HL-60 (cell line): ENCODE measurements around the gene NKX2-3.

Experiments
- GABPA ChIP-seq: IDR thresholded peaks from 2 replicates; pipeline ENCODE4 v1.6.1; 2012; ENCODE audit warnings: low read depth
- POLR2AphosphoS5 ChIP-seq: IDR thresholded peaks from 2 replicates; pipeline ENCODE4 v1.6.1; 2012; ENCODE audit warnings: low read depth
- REST ChIP-seq: IDR thresholded peaks from 2 replicates; pipeline ENCODE4 v1.6.1; 2012; ENCODE audit warnings: low read depth; ENCODE audit not compliant: insufficient replicate concordance
- SPI1 ChIP-seq: IDR thresholded peaks from 2 replicates; pipeline ENCODE4 v1.6.1; 2012; ENCODE audit warnings: low read depth, mild to moderate bottlenecking, borderline replicate concordance
- TF ChIP-seq, protein P1 (sequence below): IDR thresholded peaks from one replicate; pipeline ENCODE4 v1.5.1; 2011; ENCODE audit warnings: low read length, control low read depth, inconsistent platforms; ENCODE audit not compliant: insufficient read depth

DNA sequence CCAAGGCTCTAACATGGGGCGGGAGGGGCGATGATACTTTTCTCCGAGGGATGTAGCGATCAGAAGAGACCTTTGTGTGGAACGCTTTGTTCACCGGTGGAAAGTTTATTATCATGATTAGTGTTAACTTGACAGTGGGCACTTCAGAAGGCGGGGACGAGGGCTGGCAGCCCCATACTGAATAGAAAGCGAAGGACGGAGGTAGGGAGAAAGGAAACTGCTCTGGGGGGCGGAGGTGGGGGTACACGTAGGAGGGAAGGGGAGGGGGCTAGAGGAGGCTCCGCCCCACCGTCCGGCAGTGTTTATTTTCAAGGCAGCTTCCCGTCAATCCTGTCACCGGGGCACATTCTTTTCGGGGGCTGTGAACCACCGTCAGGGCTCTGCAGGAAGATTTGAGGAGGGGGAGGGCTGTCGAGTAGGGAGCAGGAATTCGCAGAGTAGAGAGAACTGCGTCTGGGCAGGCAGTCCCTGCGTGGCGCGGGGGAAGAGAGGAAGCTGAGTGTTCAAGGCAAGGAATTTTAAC, 9.4 kb upstream of the NKX2-3 start:
- TF ChIP-seq, protein P1, sequence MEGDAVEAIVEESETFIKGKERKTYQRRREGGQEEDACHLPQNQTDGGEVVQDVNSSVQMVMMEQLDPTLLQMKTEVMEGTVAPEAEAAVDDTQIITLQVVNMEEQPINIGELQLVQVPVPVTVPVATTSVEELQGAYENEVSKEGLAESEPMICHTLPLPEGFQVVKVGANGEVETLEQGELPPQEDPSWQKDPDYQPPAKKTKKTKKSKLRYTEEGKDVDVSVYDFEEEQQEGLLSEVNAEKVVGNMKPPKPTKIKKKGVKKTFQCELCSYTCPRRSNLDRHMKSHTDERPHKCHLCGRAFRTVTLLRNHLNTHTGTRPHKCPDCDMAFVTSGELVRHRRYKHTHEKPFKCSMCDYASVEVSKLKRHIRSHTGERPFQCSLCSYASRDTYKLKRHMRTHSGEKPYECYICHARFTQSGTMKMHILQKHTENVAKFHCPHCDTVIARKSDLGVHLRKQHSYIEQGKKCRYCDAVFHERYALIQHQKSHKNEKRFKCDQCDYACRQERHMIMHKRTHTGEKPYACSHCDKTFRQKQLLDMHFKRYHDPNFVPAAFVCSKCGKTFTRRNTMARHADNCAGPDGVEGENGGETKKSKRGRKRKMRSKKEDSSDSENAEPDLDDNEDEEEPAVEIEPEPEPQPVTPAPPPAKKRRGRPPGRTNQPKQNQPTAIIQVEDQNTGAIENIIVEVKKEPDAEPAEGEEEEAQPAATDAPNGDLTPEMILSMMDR, result no peak
- TF ChIP-seq SPI1, result no peak
- no peak for TF ChIP-seq REST
- TF ChIP-seq GABPA, result no peak
- TF ChIP-seq POLR2AphosphoS5, result no peak
